ENCODE measurements around the gene ERBB2.

Gene ERBB2

DNA sequence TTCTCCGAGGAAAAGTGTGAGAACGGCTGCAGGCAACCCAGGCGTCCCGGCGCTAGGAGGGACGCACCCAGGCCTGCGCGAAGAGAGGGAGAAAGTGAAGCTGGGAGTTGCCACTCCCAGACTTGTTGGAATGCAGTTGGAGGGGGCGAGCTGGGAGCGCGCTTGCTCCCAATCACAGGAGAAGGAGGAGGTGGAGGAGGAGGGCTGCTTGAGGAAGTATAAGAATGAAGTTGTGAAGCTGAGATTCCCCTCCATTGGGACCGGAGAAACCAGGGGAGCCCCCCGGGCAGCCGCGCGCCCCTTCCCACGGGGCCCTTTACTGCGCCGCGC is at the start of gene ERBB2:
Gene ERBB2 (plus strand): TSS at position 247 of the 330 bp plus-strand sequence. CDS start 175 bp downstream, outside the sequence.
- no peak for DNase-seq

DNA sequence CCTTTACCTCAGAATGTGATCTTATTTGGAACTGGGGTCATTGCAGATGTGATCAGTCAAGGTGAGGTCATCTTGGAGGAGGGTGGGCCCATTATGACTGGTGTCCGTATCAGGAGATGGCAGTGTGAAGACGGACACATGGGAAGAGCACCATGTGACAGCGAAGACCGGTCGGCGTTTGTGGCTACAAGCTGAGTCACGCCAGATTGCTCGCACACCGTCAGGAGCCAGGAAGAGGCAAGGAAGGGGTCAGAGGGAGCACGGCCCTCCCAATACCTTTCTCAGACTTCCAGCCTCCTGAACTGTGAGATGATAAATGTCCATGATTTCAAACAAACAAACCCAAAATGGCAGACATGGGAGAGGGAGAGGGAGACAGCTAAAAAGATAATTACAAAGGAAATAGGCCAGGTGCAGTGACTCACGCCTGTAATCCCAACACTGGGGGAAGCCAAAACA is 49.7 kb upstream of the ERBB2 start:
- no peak for DNase-seq

DNA sequence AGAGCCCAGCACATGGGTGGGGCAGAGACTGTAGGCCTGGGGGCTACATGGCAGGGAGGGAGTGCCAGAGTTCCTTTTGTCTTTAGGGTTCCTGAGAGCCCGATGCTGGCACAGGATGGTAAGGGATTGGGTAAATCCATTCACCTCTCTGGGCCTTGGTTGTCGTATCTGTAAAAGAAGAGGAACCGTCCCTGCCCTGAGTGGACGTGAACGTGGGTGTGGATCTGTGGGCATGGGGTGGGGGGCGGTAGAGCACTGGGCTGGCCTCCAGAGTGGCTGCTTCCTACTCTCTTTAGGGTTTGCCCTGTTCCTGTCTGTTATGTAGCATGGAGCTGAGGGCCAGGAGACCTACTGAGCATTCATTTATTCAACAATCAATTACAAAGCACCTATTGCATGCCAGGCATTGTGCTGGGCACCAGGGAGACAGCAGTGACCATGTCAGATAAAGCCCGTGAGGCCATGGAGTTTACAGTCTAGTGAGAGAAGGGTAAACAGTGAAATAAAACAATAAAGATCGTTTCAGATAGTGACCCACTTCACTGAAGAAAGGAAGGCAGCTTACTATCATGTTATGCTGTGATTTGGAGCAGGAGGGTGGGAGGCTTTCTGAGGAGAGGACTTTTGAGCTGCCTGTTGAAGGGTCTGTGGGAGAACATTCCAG is 47.8 kb upstream of the ERBB2 start:
- no peak for DNase-seq

DNA sequence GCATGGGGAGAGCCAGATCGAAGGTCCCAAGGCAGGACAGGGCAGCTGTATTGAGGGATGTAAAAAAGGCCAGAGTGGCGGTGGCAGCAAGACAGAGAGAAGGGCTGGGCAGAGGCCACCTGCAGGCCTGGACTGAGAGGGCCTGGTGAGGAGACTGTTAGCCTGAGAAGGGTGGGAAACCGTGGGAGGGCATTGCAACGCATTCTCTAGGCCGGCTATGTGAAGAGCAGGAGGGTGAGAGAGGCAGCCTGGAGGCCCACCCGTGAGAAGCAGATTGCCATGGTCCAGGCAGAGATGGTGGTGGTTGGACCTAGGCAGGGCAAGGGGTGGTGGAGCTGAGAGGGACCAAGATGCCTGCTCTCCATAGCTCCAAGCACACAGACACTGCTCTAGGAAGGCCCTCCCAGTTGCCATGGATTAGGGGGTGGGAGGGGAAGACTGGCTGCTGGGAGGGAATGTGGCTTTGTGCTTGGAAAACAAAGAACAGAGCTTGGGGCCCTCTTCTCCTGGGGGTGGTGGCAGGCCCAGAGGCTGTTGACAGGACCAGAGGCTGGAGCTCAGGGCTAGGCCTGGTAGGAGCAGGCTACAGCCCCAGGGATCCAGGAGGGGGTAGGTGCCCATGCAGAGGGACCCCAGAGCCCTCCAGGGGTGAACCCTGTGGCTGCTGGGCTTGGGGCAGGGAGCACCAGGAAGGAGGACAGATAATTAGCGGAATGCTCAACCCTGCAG is 47.1 kb upstream of the ERBB2 start:
- no peak for DNase-seq

DNA sequence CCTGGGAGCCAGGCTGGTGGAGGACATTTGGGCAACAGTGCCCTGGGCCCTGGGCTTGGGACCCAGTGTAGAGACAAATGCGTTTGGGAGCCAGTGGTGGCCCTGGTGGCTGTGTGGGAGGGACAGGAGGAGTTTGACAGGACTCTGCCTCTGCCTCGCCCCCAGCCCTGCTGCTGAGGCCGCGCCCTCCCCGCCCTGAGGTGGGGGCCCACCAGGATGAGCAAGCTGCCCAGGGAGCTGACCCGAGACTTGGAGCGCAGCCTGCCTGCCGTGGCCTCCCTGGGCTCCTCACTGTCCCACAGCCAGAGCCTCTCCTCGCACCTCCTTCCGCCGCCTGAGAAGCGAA is 46.6 kb upstream of the ERBB2 start:
- no peak for DNase-seq

DNA sequence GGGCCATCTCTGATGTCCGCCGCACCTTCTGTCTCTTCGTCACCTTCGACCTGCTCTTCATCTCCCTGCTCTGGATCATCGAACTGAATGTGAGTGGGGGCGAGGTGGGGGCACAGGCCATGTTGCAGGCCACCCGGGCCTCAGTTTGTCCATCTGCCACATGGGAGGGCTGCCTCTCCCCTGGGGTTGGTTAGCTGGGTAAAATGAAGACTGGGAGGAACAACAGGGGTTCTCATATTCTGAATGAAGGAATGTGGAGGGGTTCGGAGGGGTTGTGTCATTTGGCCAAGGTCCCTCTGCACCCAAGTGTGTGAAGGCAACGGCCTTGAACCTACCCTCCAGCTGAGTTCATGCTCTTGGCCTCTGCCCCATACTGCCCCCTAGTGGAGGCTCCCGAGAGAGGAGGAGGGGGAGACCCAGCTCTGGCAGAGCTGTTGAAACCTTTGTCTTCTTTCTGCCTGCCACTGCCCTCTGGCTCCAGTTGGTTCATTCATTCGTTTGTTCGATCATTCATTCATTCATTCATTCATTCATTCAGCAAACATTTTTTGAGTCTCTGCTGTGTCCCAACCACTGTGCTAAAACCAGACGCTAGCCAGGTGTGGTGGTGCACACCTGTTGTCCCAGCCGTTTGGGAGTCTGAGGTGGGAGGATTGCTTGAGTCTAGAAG is 46.1 kb upstream of the ERBB2 start:
- no peak for DNase-seq

DNA sequence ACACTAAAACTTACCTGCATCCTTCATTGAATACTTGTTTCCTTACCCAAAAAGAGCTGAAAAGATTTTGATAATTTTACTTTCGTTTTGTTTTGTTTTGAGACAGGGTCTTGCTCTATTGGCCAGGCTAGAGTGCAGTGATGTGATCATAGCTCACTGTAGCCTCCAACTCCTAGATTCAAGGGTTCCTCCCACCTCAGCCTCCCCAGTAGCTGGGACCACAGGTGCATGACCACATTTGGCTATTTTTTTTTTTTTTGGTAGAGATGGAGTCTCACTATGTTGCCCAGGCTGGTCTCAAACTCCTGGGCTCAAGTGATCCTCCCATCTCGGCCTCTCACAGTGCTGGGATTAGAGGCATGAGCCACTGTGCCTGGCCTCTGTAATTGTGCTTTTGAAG is 44.8 kb upstream of the ERBB2 start:
- no peak for DNase-seq

DNA sequence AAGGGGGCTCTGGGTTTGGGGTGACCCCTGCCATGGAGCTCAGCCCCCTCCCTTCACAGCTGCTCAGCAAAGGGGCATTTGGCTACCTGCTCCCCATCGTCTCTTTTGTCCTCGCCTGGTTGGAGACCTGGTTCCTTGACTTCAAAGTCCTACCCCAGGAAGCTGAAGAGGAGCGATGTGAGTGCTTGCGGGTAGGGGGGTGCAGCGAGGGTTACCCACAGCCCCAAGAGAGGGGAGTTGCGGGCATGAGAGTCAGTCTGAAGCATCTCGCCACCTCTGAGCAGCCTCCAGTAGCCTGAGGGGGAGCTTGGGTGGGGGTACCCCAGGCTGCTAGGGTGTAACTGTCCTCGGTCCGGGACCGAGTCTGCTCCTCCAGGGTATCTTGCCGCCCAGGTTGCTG is 41.5 kb upstream of the ERBB2 start:
- no peak for DNase-seq

DNA sequence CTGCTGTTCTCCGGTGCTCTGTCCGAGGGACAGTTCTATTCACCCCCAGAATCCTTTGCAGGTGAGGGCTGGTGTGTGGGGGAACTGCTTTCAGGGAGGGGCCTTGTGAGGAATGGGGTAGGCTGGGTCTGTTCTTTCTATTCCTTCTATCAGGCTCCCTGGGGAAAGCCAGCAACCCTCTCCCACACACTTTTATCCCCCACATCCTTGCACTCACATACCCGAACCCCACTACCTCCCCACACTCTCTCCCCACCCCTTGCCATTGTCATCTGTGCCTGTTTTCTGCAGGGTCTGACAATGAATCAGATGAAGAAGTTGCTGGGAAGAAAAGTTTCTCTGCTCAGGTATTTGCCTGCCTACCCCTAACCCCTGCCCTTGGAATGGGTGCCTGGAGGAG is 41.1 kb upstream of the ERBB2 start:
- DNase-seq = no peak

DNA sequence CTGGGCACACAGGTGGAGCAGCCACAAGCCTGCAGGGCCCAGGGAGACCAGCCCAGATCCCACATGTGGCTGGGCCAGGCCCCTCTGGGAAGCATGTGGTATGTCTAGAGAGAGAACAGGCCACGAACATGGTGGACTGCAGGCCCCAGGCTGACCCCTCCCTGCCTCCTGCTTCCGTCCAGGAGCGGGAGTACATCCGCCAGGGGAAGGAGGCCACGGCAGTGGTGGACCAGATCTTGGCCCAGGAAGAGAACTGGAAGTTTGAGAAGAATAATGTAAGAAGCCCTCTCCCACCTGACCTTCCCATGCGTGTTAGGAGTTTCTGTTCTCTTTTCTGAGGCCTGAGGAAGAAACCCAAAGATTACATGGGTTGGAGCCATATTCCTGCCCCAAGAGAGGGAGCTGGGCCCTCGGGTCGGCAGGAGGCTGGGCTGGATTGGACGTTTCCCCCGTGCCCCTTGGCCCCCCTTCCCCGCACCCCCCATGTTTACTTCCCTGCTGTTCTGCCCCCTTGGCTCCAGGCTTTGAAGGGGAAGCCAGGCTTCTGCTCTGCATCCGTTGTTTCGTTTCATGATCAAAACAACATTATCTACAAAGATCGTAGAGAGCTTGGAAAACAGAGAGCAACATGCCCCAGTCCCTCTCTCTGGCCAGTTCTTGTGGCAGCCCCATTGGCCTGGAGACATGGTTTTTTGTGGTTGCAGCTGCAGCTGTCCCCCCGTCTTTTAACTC is 40.4 kb upstream of the ERBB2 start:
- DNase-seq = no peak

DNA sequence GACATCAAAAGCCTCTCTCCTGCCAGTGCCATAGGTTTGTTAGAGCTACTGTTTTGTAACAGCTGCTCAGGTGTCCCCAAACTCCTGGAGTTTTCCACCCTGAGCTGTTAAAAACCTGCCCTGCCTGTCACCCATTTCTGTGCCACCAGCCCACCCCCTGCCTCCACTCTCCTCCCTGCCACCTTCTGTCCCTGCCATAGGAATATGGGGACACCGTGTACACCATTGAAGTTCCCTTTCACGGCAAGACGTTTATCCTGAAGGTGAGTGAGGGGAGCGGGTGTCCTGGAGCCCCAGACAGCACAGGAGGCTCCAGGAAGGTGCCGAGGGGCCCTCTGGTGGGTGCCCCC is 39.9 kb upstream of the ERBB2 start:
- no peak for DNase-seq

DNA sequence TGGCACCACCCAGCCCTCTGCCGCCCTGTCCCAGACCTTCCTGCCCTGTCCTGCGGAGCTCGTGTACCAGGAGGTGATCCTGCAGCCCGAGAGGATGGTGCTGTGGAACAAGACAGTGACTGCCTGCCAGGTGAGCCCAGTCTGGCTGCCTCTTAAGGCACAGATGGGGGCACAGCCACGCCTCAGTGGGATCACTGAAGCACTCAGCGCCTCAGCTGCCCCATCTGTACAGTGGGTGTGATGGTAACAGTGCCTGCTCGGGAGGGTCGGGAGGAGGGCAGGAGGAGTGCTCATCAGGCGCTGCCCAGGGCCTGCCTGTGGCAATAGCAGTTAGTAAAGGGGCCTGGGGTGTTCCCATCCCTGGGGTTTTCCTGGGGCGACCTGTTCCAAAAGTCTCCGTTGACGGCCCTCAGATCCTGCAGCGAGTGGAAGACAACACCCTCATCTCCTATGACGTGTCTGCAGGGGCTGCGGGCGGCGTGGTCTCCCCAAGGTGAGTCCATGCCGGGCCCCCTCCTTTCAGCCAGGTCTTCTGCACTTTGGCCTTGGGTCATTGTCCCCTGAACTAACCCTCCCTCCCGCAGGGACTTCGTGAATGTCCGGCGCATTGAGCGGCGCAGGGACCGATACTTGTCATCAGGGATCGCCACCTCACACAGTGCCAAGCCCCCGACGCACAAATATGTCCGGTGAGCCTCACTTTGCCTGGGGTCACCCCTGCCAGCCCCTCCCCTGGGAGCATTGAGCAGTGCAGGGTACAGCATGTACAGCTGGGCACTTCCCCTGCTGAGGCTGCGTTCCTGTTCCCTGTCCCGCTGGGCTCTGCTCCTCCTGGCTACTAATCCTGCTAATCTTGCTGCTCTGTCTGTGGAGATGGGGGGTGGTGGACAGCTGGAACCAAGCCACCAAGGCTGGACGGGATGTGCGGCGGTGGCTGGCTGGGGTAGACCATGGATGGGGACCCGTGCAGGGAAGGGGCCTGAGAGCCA is 39.2 kb upstream of the ERBB2 start:
- DNase-seq = no peak

DNA sequence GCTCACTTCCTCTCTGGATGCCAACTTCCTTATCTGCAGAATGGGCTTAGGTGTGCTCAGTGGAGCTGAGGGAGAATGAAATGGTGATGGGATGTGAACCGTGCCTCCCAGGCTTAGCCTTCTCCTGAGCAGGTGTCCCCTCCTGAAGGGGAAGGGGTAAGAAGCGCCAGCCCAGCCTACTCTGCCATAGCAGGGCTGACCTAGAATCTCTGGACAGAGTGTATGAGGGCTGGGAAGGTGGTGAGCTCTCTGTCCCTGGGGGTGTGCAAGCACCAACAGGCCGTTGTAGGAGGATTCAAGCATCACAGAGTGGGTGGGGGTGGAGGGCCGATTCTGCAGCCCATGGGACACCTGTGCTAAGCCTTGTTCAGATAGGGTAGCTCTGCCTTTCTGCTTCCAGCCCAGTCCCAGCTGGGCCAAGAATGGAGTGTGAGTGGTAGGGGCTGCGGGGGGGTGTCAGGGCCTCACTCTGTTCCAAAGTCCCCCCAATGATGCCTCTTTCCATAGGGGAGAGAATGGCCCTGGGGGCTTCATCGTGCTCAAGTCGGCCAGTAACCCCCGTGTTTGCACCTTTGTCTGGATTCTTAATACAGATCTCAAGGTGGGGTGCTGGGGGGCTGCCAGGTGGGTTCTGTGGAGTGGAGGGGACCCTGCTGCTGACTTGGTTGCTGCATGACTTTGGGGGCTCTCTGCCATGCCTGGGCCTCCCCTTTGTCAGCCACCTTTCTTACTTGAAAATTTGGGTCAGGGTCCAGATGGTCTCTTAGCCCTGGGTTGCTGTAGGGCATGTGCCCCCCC is 37.9 kb upstream of the ERBB2 start:
- no peak for DNase-seq

DNA sequence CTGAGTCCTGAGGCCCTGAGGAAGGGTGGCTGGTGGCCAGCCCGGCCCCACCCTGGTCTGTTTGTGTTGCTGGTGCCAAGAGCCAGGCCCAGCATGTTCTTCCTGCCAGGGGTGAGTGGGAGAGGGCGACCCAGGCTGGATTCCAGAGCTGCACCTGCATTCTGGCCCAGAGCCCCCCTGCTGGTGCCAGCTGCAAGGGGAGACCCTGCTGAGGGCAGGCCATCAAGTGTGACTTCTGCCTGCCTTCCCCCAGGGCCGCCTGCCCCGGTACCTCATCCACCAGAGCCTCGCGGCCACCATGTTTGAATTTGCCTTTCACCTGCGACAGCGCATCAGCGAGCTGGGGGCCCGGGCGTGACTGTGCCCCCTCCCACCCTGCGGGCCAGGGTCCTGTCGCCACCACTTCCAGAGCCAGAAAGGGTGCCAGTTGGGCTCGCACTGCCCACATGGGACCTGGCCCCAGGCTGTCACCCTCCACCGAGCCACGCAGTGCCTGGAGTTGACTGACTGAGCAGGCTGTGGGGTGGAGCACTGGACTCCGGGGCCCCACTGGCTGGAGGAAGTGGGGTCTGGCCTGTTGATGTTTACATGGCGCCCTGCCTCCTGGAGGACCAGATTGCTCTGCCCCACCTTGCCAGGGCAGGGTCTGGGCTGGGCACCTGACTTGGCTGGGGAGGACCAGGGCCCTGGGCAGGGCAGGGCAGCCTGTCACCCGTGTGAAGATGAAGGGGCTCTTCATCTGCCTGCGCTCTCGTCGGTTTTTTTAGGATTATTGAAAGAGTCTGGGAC is 37.1 kb upstream of the ERBB2 start:
- no peak for DNase-seq

DNA sequence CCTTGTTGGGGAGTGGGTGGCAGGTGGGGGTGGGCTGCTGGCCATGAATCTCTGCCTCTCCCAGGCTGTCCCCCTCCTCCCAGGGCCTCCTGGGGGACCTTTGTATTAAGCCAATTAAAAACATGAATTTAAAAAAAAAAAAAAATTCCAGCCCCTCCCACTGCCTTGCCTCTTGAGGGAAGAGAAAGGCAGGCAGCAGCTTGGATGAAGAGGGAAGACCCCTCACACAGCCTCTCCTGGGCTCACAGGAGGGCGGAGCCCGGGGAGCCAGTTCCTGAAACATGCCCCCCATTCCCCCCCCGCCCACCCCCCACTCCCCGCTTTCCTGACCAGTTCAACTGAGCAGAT is 36.5 kb upstream of the ERBB2 start:
- DNase-seq = no peak

DNA sequence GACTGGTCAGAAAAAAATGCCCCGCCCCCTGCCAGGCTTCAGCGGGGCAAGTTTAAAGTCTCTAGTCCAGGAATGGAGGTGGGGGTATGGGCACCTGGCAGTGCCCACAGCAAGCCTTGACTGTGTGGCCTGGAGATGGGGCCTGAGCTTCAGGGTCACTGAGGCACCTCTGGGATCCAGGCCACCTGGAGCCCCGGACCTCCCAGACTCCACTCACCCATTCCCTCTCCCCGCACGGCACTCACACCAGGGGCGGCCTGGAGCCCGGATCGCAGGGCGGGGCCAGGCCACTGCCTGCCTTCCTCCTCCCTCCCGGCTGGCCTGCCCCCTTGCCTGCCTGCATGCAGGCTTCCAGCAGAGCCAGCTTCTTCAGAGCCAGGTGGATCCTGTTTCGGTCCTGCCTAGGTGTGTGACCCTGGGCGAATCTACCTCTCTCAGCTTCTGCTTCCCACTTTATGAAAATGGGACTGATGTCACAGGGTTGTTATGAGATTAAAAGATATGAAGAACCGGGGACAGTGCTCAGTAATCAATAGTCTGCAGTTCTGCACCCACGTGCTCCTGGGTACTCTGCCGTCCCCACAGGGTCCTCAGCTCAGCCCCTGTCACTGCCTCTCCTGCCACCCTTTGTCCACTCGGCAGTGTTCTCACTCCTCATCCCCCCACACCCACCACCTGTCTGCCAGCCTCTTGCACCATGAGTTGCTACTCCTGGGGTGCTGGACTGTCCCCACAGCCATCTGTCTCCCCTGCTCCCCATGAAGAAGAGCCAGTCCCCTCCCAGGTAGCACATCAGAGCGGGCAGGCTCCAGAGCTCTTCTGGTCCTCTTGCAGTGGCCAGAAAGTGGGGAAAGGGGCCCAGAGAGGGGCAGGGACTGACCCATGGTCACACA is 35.9 kb upstream of the ERBB2 start:
- no peak for DNase-seq

DNA sequence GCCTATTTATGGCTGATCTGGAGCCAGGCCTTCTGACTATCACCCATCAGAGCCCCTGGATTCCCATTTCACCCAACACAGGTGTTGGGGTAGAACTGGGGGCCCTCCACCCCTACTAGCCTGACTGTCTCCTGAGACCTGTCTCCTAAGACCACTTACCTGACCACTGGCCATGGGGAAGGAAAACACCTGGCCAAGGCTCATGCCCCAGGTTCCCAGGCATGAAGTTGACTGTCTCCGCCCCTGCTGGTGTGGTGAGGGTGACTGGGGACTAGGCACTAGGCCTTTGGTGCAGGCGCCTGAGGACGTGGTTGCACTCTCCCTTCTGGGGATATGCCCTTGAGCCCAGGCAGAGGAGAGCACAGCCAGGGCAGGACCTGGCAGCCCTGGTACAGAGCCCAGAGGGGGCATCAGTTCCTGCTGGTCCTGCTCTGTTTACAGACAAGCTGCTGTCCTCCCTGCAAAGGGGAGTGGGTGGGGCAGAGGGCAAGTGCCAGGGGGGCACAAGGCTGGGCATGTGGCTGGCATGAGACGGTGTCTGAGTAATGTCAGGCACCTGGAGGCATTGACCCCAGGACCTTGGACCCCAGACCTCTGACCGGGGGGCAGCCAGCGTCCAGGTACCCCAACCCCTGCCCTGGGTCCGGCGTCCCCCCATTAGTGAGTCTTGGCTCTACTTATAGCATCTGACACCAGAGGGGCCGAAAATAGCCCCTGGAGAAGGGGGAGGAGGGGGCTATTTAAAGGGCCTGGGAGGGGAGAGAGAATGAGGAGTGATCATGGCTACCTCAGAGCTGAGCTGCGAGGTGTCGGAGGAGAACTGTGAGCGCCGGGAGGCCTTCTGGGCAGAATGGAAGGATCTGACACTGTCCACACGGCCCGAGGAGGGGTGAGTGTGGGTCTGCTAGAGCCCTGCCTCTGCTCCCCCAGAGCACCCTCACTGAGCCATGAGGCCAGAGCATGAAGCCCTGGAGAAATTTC is 35.0 kb upstream of the ERBB2 start, which contains the start of gene TCAP:
Gene TCAP (plus strand): TSS at position 769 of the 981 bp plus-strand sequence. CDS start 11 bp downstream, at position 780.
- DNase-seq = no peak

DNA sequence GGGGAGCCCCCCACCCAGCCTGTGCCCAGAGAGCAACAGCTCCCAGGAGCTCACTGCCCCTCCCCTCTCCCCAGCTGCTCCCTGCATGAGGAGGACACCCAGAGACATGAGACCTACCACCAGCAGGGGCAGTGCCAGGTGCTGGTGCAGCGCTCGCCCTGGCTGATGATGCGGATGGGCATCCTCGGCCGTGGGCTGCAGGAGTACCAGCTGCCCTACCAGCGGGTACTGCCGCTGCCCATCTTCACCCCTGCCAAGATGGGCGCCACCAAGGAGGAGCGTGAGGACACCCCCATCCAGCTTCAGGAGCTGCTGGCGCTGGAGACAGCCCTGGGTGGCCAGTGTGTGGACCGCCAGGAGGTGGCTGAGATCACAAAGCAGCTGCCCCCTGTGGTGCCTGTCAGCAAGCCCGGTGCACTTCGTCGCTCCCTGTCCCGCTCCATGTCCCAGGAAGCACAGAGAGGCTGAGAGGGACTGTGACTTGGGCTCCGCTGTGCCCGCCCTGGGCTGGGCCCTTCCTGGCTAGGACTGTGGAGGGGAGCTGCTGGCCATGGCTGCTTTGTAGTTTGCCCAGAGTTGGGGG is 34.1 kb upstream of the ERBB2 start:
- no peak for DNase-seq
